GM10248 (cell line): ENCODE results near the gene NIBAN1.

ENCODE experiments used
- CTCF ChIA-PET: fragments of 300-600 bp; sonication (Branson Sonifier 250); formaldehyde crosslinking; extraction: SDS; loops from one replicate; lab custom pipeline; 2021; ENCODE audit warnings: antibody characterized with exemption; lab: Yijun Ruan, JAX
- POLR2A ChIA-PET: fragments of 350-650 bp; sonication (Branson Sonifier 250); formaldehyde crosslinking; extraction: SDS; loops from one replicate; lab custom pipeline; 2020; ENCODE audit warnings: antibody characterized with exemption; lab: Yijun Ruan, JAX
- DNase-seq: peaks from one replicate; pipeline ENCODE4 v3.0.0; 2012; ENCODE audit errors: extremely low spot score
- CTCF ChIP-seq: IDR thresholded peaks from 2 replicates; pipeline ENCODE4 v1.5.1; 2012; ENCODE audit warnings: mild to moderate bottlenecking, low read depth; ENCODE audit errors: extremely low read depth, missing control alignments, control extremely low read depth

NIBAN1 gene

GRCh38 chr1:184974056-184974836 is at the start of gene NIBAN1:
NIBAN1 (minus strand) TSS chr1:184974508; CDS start chr1:184974356, 152 bp downstream.
- TF ChIP-seq CTCF: no peak
- CTCF ChIA-PET: interaction anchor here (0.7 to 9.2 kb wide), 9 partner anchors 8 to 178 kb away, joined by 3 to 98 read pairs (median 3); no protein-coding TSS in a partner anchor
- DNase-seq: peak; percentile 72
- POLR2A ChIA-PET: interaction anchor here (0.7 to 1.1 kb wide), 4 partner anchors 148 to 202 kb away, joined by 3 to 5 read pairs (median 4); partner anchors contain the start of gene SWT1

GRCh38 chr1:185017966-185018365 is 43.7 kb upstream of the NIBAN1 start:
- ChIA-PET POLR2A (no interaction called here), CTCF (interaction anchor here (1.1 to 1.4 kb wide), 5 partner anchors 9 to 245 kb away, joined by 3 to 6 read pairs (median 4); no protein-coding TSS in a partner anchor)

GRCh38 chr1:185017338-185017737 is 43.0 kb upstream of the NIBAN1 start:
- DNase-seq: no peak
- ChIA-PET CTCF (interaction anchor here (1.1 to 1.4 kb wide), 4 partner anchors 8 to 244 kb away, joined by 3 to 6 read pairs (median 4); no protein-coding TSS in a partner anchor), POLR2A (no interaction called here)

More at GRCh38 chr1:185017966-185018365, 43.7 kb upstream of the NIBAN1 start:
- TF ChIP-seq CTCF: no peak
- DNase-seq: no peak

GRCh38 chr1:185016880-185017279 is 42.6 kb upstream of the NIBAN1 start:
- no peak for DNase-seq
- TF ChIP-seq CTCF: no peak
- ChIA-PET CTCF (interaction anchor here (1.1 to 1.8 kb wide), 4 partner anchors 7 to 244 kb away, joined by 3 to 6 read pairs (median 4); no protein-coding TSS in a partner anchor), POLR2A (no interaction called here)

More at GRCh38 chr1:185017338-185017737, 43.0 kb upstream of the NIBAN1 start:
- TF ChIP-seq CTCF: no peak

- ChIA-PET CTCF (interaction anchor here (1.4 to 1.8 kb wide), 2 partner anchors 15 to 25 kb away, joined by 4 to 5 read pairs; no protein-coding TSS in a partner anchor), POLR2A (no interaction called here)
- DNase-seq: no peak
- no peak for TF ChIP-seq CTCF
Observed at GRCh38 chr1:185015631-185016030, 41.3 kb upstream of the NIBAN1 start.

GRCh38 chr1:185014941-185015340 is 40.6 kb upstream of the NIBAN1 start:
- ChIA-PET POLR2A (no interaction called here), CTCF (interaction anchor here (1.4 to 1.8 kb wide), 2 partner anchors 16 to 24 kb away, joined by 4 to 5 read pairs; no protein-coding TSS in a partner anchor)
- no peak for DNase-seq
- TF ChIP-seq CTCF: no peak
